SK-N-SH treated with all-trans-retinoic acid at 6 μM for 48 hours (cell line): ENCODE measurements around the gene OTUB1.
A peak's percentile ranks its signal among the peaks of the same experiment; 100 is the strongest.

ENCODE experiments used
- ATAC-seq: fragments of 200-7000 bp; cut with Tn5 transposase; 3 replicates; pipeline ENCODE4 v1.9.1; 2020; ENCODE audit warnings: mild to moderate bottlenecking, moderate library complexity
- ARNTL ChIP-seq: fragments of 450-650 bp; formaldehyde crosslinking; IDR thresholded peaks from 2 replicates; pipeline ENCODE4 v1.5.0; 2020; ENCODE audit warnings: low read depth, mild to moderate bottlenecking, moderate library complexity, borderline replicate concordance
- BACH2 ChIP-seq: fragments of 250-450 bp; sonication (Bioruptor Pico); IDR thresholded peaks from 2 replicates; pipeline ENCODE4 v1.9.0; 2021; ENCODE audit warnings: mild to moderate bottlenecking, borderline replicate concordance
- CREB5 ChIP-seq: fragments of 250-450 bp; sonication (Bioruptor Pico); IDR thresholded peaks from 2 replicates; pipeline ENCODE4 v1.5.1; 2020; ENCODE audit warnings: low read depth, mild to moderate bottlenecking, moderate library complexity
- CSDC2 ChIP-seq: fragments of 250-450 bp; sonication (Bioruptor Pico); IDR thresholded peaks from 2 replicates; pipeline ENCODE4 v1.5.0; 2020; ENCODE audit warnings: mild to moderate bottlenecking, moderate library complexity
- CSRNP3 ChIP-seq: fragments of 250-450 bp; sonication (Bioruptor Pico); IDR thresholded peaks from 2 replicates; pipeline ENCODE4 v1.5.1; 2021; ENCODE audit warnings: mild to moderate bottlenecking, moderate library complexity
- ISL1 ChIP-seq: fragments of 250-450 bp; sonication (Bioruptor Pico); IDR thresholded peaks from 2 replicates; pipeline ENCODE4 v2.1.2; 2022; ENCODE audit warnings: mild to moderate bottlenecking, moderate library complexity
- PATZ1 ChIP-seq: fragments of 250-450 bp; sonication (Bioruptor Pico); IDR thresholded peaks from 2 replicates; pipeline ENCODE4 v1.8.0; 2020; ENCODE audit warnings: mild to moderate bottlenecking, moderate library complexity, borderline replicate concordance
- POU6F1 ChIP-seq: fragments of 250-450 bp; sonication (Bioruptor Pico); IDR thresholded peaks from 2 replicates; pipeline ENCODE4 v1.8.0; 2021; ENCODE audit warnings: low read depth, mild to moderate bottlenecking, moderate library complexity, borderline replicate concordance
- SNAI2 ChIP-seq: fragments of 250-450 bp; sonication (Bioruptor Pico); IDR thresholded peaks from 2 replicates; pipeline ENCODE4 v1.5.0; 2020; ENCODE audit warnings: mild to moderate bottlenecking, moderate library complexity
- TCF4 ChIP-seq: fragments of 250-450 bp; sonication (Bioruptor Pico); IDR thresholded peaks from 2 replicates; pipeline ENCODE4 v1.8.0; 2021; ENCODE audit warnings: mild to moderate bottlenecking, moderate library complexity, borderline replicate concordance
- TOX ChIP-seq: fragments of 250-450 bp; sonication (Bioruptor Pico); IDR thresholded peaks from 2 replicates; pipeline ENCODE4 v1.8.0; 2021; ENCODE audit warnings: mild to moderate bottlenecking, moderate library complexity, borderline replicate concordance
- TSHZ2 ChIP-seq: fragments of 250-450 bp; sonication (Bioruptor Pico); IDR thresholded peaks from 2 replicates; pipeline ENCODE4 v1.5.0; 2020; ENCODE audit warnings: mild to moderate bottlenecking, moderate library complexity
- ZC3H10 ChIP-seq: fragments of 250-450 bp; sonication (Bioruptor Pico); IDR thresholded peaks from 2 replicates; pipeline ENCODE4 v1.5.1; 2021; ENCODE audit warnings: mild to moderate bottlenecking, moderate library complexity
- ZFP30 ChIP-seq: fragments of 450-650 bp; formaldehyde crosslinking; IDR thresholded peaks from 2 replicates; pipeline ENCODE4 v1.5.0; 2022; ENCODE audit warnings: mild to moderate bottlenecking, moderate library complexity
- ZNF565 ChIP-seq: fragments of 450-650 bp; formaldehyde crosslinking; conservative IDR thresholded peaks from 2 replicates; pipeline ENCODE4 v1.5.0; 2020; ENCODE audit warnings: low read depth, mild to moderate bottlenecking, moderate library complexity

OTUB1 gene

GRCh38 chr11:64007160-64007628 is 21.0 kb downstream of the OTUB1 start (continued):
- no peak for TF ChIP-seq POU6F1 (CRISPR knock-in tag)
- TF ChIP-seq CSRNP3 (CRISPR knock-in tag), result no peak
- no peak for TF ChIP-seq ISL1 (CRISPR knock-in tag)

GRCh38 chr11:64007629-64008282 is 21.5 kb downstream of the OTUB1 start:
- ATAC-seq, result peak; percentile 33
- TF ChIP-seq CSRNP3 (CRISPR knock-in tag) (no peak), POU6F1 (CRISPR knock-in tag) (no peak), SNAI2 (no peak), CSDC2 (CRISPR knock-in tag) (no peak), ZC3H10 (CRISPR knock-in tag) (no peak), TOX (CRISPR knock-in tag) (no peak), BACH2 (CRISPR knock-in tag) (no peak), TCF4 (CRISPR knock-in tag) (no peak), PATZ1 (CRISPR knock-in tag) (no peak), ZNF565 (CRISPR knock-in tag) (no peak), TSHZ2 (CRISPR knock-in tag) (no peak), ISL1 (CRISPR knock-in tag) (no peak), CREB5 (no peak), ZFP30 (CRISPR knock-in tag) (no peak)
- TF ChIP-seq, all 23 proteins: peak for 0

- no peak for ATAC-seq
- no peak for TF ChIP-seq TOX (CRISPR knock-in tag)
- no peak for TF ChIP-seq SNAI2
- TF ChIP-seq ISL1 (CRISPR knock-in tag), result no peak
- TF ChIP-seq ARNTL, result no peak
- no peak for TF ChIP-seq POU6F1 (CRISPR knock-in tag)
- no peak for TF ChIP-seq ZFP30 (CRISPR knock-in tag)
- TF ChIP-seq CSDC2 (CRISPR knock-in tag), result no peak
- TF ChIP-seq PATZ1 (CRISPR knock-in tag), result no peak
- TF ChIP-seq CSRNP3 (CRISPR knock-in tag), result no peak
Measured at GRCh38 chr11:64008283-64008913, 22.2 kb downstream of the OTUB1 start.
